A673 (cell line): ENCODE results near the gene STOX1. TPM values are rescaled to one million over a fixed set of nuclear protein-coding genes. Genes with fewer than 3 reads are reported as not detected.
"Not testable (repeated sequence)": the region's sequence is repeated elsewhere in the genome, so short reads cannot be mapped to it uniquely, and the experiment has no call there.

Experiments used
- BruUV-seq: library from RNA; stranded (reverse); fragments of 400-500 nt; replicated peaks from 2 replicates; lab custom pipeline; 2021; lab: Mats Ljungman, UMichigan
- CTCF ChIA-PET: fragments of 300-600 bp; sonication (Branson Sonifier 250); formaldehyde crosslinking; loops from one replicate; lab custom pipeline; 2022; ENCODE audit warnings: antibody characterized with exemption; lab: Charles Lee
- POLR2A ChIA-PET: fragments of 300-600 bp; sonication (Branson Sonifier 250); formaldehyde crosslinking; loops from one replicate; lab custom pipeline; 2022; ENCODE audit warnings: antibody characterized with exemption; ENCODE audit not compliant: low non-redundant PET; lab: Charles Lee
- DNase-seq: peaks from one replicate; pipeline ENCODE4 v3.0.0-alpha.2; 2015; ENCODE audit warnings: low spot score
- H3K27ac ChIP-seq: fragments of 200-600 bp; sonication (generic); 2 replicates; pipeline ENCODE4 v1.5.1; 2016; ENCODE audit warnings: mixed run types, low read depth, mild to moderate bottlenecking, mixed read lengths, antibody characterized with exemption, low read length; ENCODE audit not compliant: poor library complexity, severe bottlenecking
- H3K27me3 ChIP-seq: fragments of 200-600 bp; sonication (generic); replicated peaks from 2 replicates; pipeline ENCODE4 v1.6.1; 2017; ENCODE audit warnings: mixed run types, low read depth, mild to moderate bottlenecking, mixed read lengths, antibody characterized with exemption, low read length; ENCODE audit not compliant: insufficient read depth, poor library complexity
- H3K36me3 ChIP-seq: fragments of 200-600 bp; sonication (generic); 2 replicates; pipeline ENCODE4 v1.6.1; 2016; ENCODE audit warnings: mixed run types, mild to moderate bottlenecking, mixed read lengths, antibody characterized with exemption, low read length; ENCODE audit not compliant: insufficient read depth, poor library complexity, severe bottlenecking
- H3K4me1 ChIP-seq: fragments of 200-600 bp; sonication (generic); 2 replicates; pipeline ENCODE4 v1.6.1; 2017; ENCODE audit warnings: mixed run types, mild to moderate bottlenecking, mixed read lengths, antibody characterized with exemption, low read length; ENCODE audit not compliant: insufficient read depth, poor library complexity, severe bottlenecking
- H3K4me3 ChIP-seq: fragments of 200-600 bp; sonication (generic); 2 replicates; pipeline ENCODE4 v1.5.1; 2016; ENCODE audit warnings: low read depth, mixed run types, mild to moderate bottlenecking, mixed read lengths, low read length; ENCODE audit not compliant: poor library complexity, severe bottlenecking
- H3K9me3 ChIP-seq: fragments of 200-600 bp; sonication (generic); 2 replicates; pipeline ENCODE4 v1.6.1; 2016; ENCODE audit warnings: mixed run types, low read depth, mild to moderate bottlenecking, mixed read lengths, antibody characterized with exemption, low read length; ENCODE audit not compliant: poor library complexity, severe bottlenecking
- CTCF ChIP-seq: fragments of 300-800, 200-600 bp; sonication (generic); conservative IDR thresholded peaks from 2 replicates; pipeline ENCODE4 v1.5.1; 2017; ENCODE audit warnings: low read depth, mild to moderate bottlenecking, antibody characterized with exemption, low read length, moderate library complexity, mixed read lengths
- EZH2 ChIP-seq: fragments of 200-600 bp; sonication (generic); IDR thresholded peaks from 2 replicates; pipeline ENCODE4 v1.6.1; 2017; ENCODE audit warnings: borderline replicate concordance, low read depth, mild to moderate bottlenecking, mixed read lengths, antibody characterized with exemption, low read length; ENCODE audit not compliant: poor library complexity, severe bottlenecking
- intact Hi-C: fragments of 100-400 bp; cut with micrococcal nuclease; formaldehyde crosslinking; loops from one replicate; pipeline ENCODE4 v1.10.0; 2022; ENCODE audit not compliant: unreplicated experiment
- total RNA-seq: library from RNA; stranded (reverse); gene quantifications from 2 replicates; pipeline ENCODE4 v1.2.3, GENCODE V29; 2021

The STOX1 gene
- total RNA-seq, 1 experiment from 2014 or later, result 2.1 TPM

- Histone ChIP-seq H3K27ac (no peak overlapping the region), H3K4me3 (no peak overlapping the region), H3K4me1 (peaks cover 12% of the 10 kb centered on the region), H3K9me3 (no peaks in the 10 kb centered on the region), H3K36me3 (no peaks in the 10 kb centered on the region), H3K27me3 (no peaks in the 10 kb centered on the region)
- no peak for DNase-seq
- ChIA-PET POLR2A (no interaction called here), CTCF (no interaction called here)
- no TSS peak for BruUV-seq
- TF ChIP-seq EZH2, result no peak
- no peak for TF ChIP-seq CTCF
- intact Hi-C loops, result no loop called here
These were observed 14.9 kb upstream of the STOX1 start for GRCh38 chr10:68812420-68812819.

DNA sequence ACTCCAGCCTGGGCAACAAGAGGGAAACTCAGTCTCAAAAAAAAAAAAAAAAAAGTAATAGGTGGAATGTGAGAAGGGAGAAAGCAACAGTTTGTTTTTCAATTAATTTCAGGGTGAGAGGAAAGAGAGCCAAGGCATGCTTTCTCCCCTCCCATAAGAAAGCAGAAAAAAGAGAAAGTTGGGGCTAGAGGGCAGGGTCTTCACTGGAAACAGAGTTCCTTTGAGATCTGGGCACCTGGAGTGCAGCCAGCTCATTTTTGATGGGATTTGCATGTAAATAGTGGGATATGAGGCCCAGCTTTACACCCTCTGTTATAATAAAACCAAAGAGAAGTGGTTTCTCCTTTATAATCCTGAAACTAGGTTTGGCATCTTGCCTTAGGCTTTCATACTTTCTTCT is 13.8 kb upstream of the STOX1 start:
- no peaks in the 10 kb centered on the region for H3K27me3 ChIP-seq
- CTCF ChIA-PET, result interaction anchor here (0.7 kb wide), 1 partner anchor 14 kb away, joined by 6 read pairs; no protein-coding TSS in a partner anchor
- POLR2A ChIA-PET, result no interaction called here
- BruUV-seq, result no TSS peak
- H3K4me3 ChIP-seq, result no peak overlapping the region
- peaks cover 12% of the 10 kb centered on the region for H3K4me1 ChIP-seq
- TF ChIP-seq CTCF (no peak), EZH2 (no peak)
- H3K27ac ChIP-seq, result peak overlapping the region; percentile 8
- H3K9me3 ChIP-seq, result no peaks in the 10 kb centered on the region
- DNase-seq, result peak; percentile 70
- no peaks in the 10 kb centered on the region for H3K36me3 ChIP-seq
- intact Hi-C loops, result no loop called here

DNA sequence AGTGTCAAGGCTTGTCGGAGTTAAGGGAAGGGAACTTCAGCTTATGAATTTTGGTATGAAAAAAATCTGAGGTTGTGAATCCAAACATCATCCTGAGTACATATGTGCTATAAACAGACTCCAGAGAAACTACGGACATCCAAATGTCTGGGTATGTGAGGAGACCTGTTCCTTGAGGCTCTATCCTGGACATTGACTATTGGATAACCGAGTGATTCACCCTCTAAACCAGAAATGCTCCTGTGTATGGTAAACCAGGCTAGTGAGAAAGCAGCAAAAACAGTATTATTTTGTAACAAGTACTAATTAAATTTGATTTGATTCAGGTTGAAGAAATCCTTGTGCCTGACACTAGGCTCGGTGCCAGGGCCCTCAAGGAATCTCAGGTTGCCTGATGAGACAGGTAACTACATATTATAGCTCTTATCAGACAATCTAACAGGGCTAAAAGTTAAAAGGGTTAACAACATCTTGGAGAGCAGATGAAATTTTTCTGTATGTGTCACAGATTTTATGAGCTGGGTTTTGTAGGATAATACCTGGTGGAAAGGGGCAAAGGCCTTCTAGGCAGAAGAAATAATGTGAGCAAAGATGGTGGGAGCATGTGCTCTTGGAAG is 10.4 kb upstream of the STOX1 start:
- Histone ChIP-seq H3K27ac (no peak overlapping the region), H3K4me1 (peaks cover 12% of the 10 kb centered on the region), H3K36me3 (no peaks in the 10 kb centered on the region), H3K4me3 (no peak overlapping the region), H3K9me3 (no peaks in the 10 kb centered on the region), H3K27me3 (no peaks in the 10 kb centered on the region)
- ChIA-PET POLR2A (no interaction called here), CTCF (no interaction called here)
- DNase-seq, result no peak
- BruUV-seq, result no TSS peak
- intact Hi-C loops, result no loop called here
- TF ChIP-seq EZH2, result no peak
- no peak for TF ChIP-seq CTCF

DNA sequence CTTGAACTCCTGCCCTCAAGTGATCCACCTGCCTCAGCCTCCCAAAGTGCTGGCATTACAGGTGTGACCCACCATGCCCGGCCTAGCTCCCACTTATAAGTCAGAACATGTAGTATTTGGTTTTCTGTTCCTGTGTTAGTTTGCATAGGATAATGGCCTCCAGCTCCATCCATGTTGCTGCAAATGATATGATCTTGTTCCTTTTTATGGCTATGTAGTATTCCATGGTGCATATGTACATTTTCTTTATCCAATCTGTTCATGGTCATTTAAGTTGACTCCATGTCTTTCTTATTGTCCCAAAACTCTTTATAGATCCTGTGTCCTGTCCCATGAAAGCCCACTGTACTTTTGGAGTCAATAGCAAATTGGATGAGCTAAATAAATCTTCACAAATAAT is 7.0 kb upstream of the STOX1 start:
- intact Hi-C loops, POLR2A ChIA-PET, DNase-seq, H3K9me3 ChIP-seq, H3K4me3 ChIP-seq, H3K4me1 ChIP-seq, H3K27ac ChIP-seq, BruUV-seq, H3K36me3 ChIP-seq, H3K27me3 ChIP-seq, CTCF ChIA-PET: not testable (repeated sequence)

DNA sequence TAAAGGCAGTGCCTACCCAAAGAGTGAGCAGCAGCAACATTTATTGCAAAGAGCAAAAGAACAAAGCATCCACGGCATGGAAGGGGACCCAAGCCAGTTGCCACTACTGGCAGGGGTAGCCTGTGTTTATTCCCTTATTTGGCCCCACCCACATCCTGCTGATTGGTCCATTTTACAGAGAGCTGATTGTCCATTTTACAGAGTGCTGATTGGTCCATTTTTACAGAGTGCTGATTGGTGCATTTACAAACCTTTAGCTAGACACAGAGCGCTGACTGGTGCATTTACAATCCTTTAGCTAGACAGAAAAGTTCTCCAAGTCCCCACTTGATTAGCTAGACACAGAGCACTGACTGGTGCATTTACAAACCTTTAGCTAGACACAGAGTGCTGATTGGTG is 4.7 kb upstream of the STOX1 start:
- BruUV-seq, intact Hi-C loops, H3K36me3 ChIP-seq, H3K4me1 ChIP-seq, H3K9me3 ChIP-seq, CTCF ChIA-PET, DNase-seq, H3K27me3 ChIP-seq, H3K27ac ChIP-seq, H3K4me3 ChIP-seq, POLR2A ChIA-PET: not testable (repeated sequence)
